Liver (tissue), 3 donors: ENCODE measurements around the gene SYNJ2.

Experiments used
- ATF3 ChIP-seq: IDR thresholded peaks from 2 replicates; pipeline ENCODE4 v1.6.1; 2016; ENCODE audit warnings: antibody characterized with exemption
- EGR1 ChIP-seq, 2 donors: IDR thresholded peaks; 2 replicates each; pipeline ENCODE4 v1.6.1; 2016 to 2018; ENCODE audit warnings: antibody characterized with exemption in 2 of 2, low read depth in 2 of 2
- FOXA1 ChIP-seq: IDR thresholded peaks from 2 replicates; pipeline ENCODE4 v1.6.1; 2016; ENCODE audit warnings: antibody characterized with exemption
- GABPA ChIP-seq, 2 donors: IDR thresholded peaks in 1 of 2; conservative IDR thresholded peaks in 1 of 2; 2 replicates each; pipeline ENCODE4 v1.6.1; 2016; ENCODE audit warnings: antibody characterized with exemption in 2 of 2, mild to moderate bottlenecking in 1 of 2, moderate library complexity in 1 of 2
- JUND ChIP-seq, 2 donors: IDR thresholded peaks; 2 replicates each; pipeline ENCODE4 v1.6.1; 2016; ENCODE audit warnings: antibody characterized with exemption in 2 of 2
- MAX ChIP-seq: IDR thresholded peaks from 2 replicates; pipeline ENCODE4 v1.6.1; 2016; ENCODE audit warnings: antibody characterized with exemption
- RAD21 ChIP-seq, 2 donors: IDR thresholded peaks; 2 replicates each; pipeline ENCODE4 v1.6.1; 2016; ENCODE audit warnings: antibody characterized with exemption in 2 of 2, mild to moderate bottlenecking in 2 of 2
- REST ChIP-seq: IDR thresholded peaks from 2 replicates; pipeline ENCODE4 v1.6.1; 2016; ENCODE audit warnings: antibody characterized with exemption, mild to moderate bottlenecking
- RXRA ChIP-seq, 2 donors: IDR thresholded peaks; 2 replicates each; pipeline ENCODE4 v1.6.1; 2017 to 2018; ENCODE audit warnings: antibody characterized with exemption in 2 of 2, mild to moderate bottlenecking in 1 of 2
- SP1 ChIP-seq: IDR thresholded peaks from 2 replicates; pipeline ENCODE4 v1.6.1; 2018; ENCODE audit warnings: antibody characterized with exemption, mild to moderate bottlenecking
- TAF1 ChIP-seq: conservative IDR thresholded peaks from 2 replicates; pipeline ENCODE4 v1.6.1; 2016; ENCODE audit warnings: antibody characterized with exemption, mild to moderate bottlenecking
- YY1 ChIP-seq: IDR thresholded peaks from 2 replicates; pipeline ENCODE4 v1.6.1; 2016; ENCODE audit warnings: antibody characterized with exemption, mild to moderate bottlenecking
- ZBTB33 ChIP-seq: IDR thresholded peaks from 2 replicates; pipeline ENCODE4 v1.6.1; 2016; ENCODE audit warnings: antibody characterized with exemption
- TF ChIP-seq, protein P1 (sequence below): fragments of 150-350 bp; IDR thresholded peaks from 2 replicates; pipeline ENCODE4 v1.5.1; 2017; ENCODE audit warnings: improper control_type of control experiment, low read depth, low read length; ENCODE audit not compliant: missing input control
- donor health status: healthy.
- donor health status: healthy.

DNA sequence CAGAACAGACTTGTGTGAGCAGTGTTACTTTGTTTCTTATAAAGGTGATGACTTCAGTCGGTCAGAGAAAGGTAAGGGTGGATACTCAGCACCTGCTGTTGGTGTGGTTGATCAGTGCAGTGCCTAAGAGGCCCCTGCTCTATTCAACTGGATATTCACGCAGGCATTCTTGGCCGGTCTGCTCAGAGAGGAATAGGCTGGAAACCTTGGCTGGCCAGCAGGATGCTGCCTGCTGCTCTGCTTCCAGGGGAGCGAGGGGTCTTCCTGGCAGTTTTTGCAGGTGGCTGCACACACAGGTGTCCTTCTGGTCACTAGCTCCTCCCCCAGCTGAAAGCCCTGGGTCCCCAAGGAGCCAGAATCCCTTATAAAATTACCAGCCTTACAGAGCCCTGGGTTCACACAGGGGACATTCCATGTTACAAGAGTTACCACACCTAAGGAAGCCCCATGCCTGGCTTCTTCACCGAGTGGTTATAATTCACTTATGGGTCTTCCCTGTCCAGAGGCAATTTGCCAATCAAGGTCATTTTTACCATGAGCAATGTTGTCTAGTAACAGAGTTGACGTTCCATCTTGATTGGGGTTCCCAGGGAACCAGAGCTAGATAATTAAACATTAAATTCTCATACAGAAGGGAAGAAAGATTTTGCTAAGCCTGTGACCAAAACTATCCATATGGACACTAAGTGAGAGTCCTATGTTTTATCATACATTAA is 16.4 kb downstream of the SYNJ2 start:
- TF ChIP-seq, protein P1, sequence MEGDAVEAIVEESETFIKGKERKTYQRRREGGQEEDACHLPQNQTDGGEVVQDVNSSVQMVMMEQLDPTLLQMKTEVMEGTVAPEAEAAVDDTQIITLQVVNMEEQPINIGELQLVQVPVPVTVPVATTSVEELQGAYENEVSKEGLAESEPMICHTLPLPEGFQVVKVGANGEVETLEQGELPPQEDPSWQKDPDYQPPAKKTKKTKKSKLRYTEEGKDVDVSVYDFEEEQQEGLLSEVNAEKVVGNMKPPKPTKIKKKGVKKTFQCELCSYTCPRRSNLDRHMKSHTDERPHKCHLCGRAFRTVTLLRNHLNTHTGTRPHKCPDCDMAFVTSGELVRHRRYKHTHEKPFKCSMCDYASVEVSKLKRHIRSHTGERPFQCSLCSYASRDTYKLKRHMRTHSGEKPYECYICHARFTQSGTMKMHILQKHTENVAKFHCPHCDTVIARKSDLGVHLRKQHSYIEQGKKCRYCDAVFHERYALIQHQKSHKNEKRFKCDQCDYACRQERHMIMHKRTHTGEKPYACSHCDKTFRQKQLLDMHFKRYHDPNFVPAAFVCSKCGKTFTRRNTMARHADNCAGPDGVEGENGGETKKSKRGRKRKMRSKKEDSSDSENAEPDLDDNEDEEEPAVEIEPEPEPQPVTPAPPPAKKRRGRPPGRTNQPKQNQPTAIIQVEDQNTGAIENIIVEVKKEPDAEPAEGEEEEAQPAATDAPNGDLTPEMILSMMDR: no peak
- TF ChIP-seq REST (no peak), JUND (IDR thresholded peaks at IDR 0.05) (no peak), MAX (no peak), ZBTB33 (no peak), TAF1 (no peak), GABPA (IDR thresholded peaks at IDR 0.05 in 1 of 2, conservative IDR thresholded peaks at IDR 0.05 in 1 of 2) (no peak), SP1 (no peak), ATF3 (no peak), RAD21 (IDR thresholded peaks at IDR 0.05) (no peak), RXRA (IDR thresholded peaks at IDR 0.05) (no peak), YY1 (no peak), FOXA1 (no peak), EGR1 (IDR thresholded peaks at IDR 0.05; ENCODE audit: low read depth in 2 of 2) (no peak)
